HG02763 (cell line): ENCODE measurements around the gene CSDE1.
A peak's percentile ranks its signal among the peaks of the same experiment; 100 is the strongest.
"Not testable (repeated sequence)": the region's sequence is repeated elsewhere in the genome, so short reads cannot be mapped to it uniquely, and the experiment has no call there.

Experiments
- ATAC-seq: cut with Tn5 transposase; IDR thresholded peaks from one replicate; pipeline ENCODE4 v1.9.1; 2021; ENCODE audit warnings: mild to moderate bottlenecking, moderate library complexity; ENCODE audit not compliant: unreplicated experiment

CSDE1 gene

DNA sequence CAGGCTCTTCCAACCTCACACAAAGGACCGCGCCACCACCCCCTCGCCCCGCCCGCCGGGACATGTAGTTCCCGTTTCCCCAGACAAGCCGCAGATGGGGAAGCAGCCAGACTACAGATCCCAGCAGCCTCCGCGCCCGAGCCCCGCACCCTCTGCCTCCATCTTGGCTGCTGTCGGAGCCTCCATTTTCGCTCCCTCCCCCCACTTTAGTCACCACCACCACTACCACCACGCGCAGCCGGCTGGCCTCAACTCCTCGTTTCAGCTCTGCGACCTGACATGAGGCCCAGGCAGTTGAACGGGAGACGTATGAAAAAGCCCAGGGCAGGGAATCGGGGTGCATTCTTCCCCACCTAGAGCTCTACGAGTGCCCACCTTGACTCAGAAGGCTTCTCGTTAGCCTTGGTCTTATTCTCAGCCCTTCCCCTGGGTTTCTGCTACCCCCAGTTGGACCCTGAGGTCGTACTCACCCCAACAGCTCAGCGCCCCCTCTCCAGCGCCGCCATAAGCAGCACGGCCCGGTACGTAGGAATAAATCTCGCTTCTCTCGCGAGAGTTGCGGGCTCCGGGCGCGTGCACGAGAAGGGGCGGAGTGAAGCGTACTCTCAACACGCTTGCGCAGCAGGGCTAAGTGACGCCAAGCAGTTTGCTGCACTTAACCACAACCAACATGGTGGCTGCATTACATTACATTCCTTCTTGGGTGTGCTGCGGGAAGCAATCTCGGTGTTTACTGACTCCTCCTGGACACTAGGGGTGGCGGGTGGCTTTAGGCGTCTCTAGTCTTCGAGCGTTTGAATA is at the start of gene CSDE1:
CSDE1 (minus strand) TSS at position 530 of the 801 bp plus-strand sequence. CDS start 18,094 bp downstream, outside the sequence.
- peak; percentile 78 for ATAC-seq

DNA sequence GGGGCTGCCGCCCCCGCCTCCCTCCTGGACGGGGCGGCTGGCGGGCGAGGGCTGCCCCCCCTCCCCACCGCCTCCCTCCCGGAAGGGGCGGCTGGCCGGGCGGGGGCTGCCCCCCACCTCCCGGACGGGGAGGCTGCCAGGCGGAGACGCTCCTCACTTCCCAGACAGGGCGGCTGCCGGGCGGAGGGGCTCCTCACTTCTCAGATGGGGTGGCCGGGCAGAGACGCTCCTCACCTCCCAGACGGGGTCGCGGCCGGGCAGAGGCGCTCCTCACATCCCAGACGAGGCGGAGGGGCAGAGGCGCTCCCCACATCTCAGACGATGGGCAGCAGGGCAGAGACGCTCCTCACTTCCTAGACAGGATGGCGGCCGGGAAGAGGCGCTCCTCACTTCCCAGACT is 46.7 kb upstream of the CSDE1 start:
- ATAC-seq = not testable (repeated sequence)

DNA sequence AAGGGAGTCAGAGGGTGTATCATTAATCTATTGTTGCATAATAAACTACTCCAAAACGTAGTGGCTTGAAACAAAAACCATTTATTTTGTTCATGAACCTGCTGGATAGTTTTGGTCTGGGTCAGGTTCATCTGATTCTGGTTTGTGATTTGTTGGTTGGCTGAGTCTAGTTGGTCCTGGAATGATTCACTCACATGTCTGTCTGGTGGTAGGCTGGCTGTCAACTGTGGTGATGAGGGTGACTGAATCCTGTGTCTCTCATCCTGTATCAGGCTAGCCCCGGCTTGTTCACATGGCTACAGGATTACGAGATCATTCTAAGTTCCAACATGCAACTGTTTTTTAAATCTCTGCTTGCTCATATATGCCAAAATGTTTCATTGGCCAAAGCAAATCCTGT is 45.2 kb upstream of the CSDE1 start:
- ATAC-seq = no peak

DNA sequence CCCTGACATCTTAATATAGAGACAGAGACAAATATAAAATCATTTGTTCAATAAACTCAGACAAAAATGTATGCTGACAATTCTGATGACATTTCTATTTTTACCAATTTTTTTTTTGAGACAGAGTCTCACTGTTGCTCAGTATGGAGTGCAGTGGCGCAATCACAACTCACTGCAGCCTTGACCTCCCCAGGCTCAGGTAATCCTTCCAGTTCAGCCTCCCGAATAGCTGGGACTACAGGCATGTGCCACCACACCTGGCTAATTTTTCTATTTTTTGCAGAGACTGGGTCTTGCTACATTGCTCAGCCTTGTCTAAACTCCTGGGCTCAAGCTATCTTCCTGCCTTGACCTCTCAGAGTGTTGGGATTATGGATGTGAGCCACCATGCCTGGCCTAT is 36.3 kb upstream of the CSDE1 start:
- no peak for ATAC-seq

- ATAC-seq = not testable (repeated sequence)
These were observed 32.8 kb upstream of the CSDE1 start for GRCh38 chr1:114790581-114790980.

DNA sequence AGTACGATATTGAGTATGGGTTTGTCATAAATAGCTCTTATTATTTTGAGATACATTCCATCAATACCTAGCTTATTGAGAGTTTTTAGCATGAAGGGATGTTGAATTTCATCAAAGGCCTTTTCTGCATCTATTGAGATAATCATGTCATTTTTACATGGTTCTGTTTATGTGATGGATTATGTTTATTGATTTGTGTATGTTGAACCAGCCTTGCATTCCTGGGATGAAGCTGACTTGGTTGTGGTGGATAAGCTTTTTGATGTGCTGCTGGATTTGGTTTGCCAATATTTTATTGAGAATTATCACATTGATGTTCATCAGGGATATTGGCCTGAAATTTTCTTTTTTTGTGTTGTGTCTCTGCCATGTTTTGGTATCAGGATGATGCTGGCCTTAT is 28.7 kb upstream of the CSDE1 start:
- ATAC-seq = not testable (repeated sequence)

DNA sequence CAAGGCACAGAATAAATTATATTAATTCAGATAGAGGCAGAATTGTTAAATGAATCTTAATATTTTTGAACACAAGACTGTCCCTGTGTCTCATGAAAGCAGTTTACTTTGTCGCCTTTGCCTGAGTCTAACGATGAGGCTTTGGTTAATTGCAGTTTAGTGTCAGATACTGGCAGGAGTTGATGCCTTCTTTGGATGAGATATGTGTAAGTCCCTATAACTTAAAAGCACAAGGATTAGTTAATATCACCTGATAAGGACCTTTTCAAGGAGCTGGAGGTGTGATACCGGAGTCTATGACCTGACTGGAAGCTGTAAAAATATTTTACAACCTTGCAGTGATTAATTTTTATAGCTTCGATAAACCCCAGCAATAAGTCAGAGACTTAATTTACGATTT is 24.7 kb upstream of the CSDE1 start:
- ATAC-seq = no peak

DNA sequence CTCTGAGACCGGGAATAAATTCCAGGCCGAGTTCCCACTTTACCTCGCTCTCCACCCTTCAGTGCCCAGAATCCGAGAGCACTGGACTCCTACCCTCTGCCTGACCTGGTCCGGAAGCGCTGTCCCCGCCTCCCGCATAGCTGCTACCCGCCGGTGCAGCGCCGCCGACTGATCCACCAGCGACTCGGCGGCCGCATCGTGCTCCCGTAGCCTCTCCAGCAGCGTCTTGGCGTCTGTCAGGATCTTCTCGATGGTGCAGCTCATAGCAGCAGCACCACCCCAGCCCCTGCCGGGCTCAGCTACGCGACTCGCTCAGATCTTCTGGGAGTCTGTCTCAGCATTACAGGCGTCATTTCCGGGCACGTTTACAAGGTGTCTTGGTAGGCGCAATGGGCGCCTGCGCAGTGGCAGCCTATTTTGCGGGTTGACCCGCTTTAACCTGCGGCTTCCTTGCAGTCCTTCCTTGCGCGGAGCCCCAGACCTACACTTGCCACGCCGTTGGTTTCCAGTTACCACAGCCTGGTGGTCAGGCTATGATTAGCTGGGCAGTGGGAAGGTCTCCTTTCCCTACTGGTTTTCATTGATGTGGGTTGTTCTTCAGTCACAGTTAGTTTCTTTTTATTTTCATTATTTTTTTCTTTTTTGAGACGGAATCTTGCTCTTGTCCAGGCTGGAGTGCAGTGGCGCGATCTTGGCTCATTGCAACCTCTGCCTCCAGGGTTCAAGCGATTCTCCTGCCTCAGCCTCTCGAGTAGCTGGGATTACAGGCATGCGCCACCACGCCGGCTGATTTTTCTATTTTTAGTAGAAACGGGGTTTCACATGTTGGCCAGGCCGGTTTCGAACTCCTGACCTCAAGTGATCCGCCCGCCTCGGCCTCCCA is 22.8 kb upstream of the CSDE1 start, which contains the start of gene SIKE1:
SIKE1 (minus strand) TSS at position 342 of the 883 bp plus-strand sequence; CDS start at position 264, 78 bp downstream.
- peak; percentile 99 for ATAC-seq

DNA sequence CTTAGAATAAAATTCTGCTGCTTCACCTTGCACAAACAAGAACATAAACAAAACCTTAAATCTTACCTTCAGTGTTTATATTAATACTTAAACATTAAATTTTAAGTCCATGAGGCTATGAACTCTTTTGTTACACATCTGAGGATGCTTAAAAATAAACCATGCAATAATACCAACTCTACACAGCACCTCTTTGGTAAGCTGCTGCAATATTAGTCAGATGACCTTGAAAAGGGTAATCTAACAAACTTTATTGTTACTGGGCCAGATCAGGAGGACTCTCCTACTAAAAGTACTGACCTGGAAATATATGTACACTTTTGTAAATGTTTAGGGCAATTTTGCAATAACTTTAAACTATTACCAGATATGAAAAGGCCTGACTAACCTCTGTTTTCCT is 21.9 kb upstream of the CSDE1 start:
- no peak for ATAC-seq

GRCh38 chr1:114776726-114777125 is 18.9 kb upstream of the CSDE1 start:
- not testable (repeated sequence) for ATAC-seq

- ATAC-seq = no peak
These were observed 14.2 kb upstream of the CSDE1 start for GRCh38 chr1:114771992-114772391.

GRCh38 chr1:114770989-114771388 is 13.2 kb upstream of the CSDE1 start:
- no peak for ATAC-seq

GRCh38 chr1:114764689-114765088 is 6.9 kb upstream of the CSDE1 start:
- no peak for ATAC-seq

GRCh38 chr1:114758256-114758832 is 560 bp upstream of the CSDE1 start:
- no peak for ATAC-seq

DNA sequence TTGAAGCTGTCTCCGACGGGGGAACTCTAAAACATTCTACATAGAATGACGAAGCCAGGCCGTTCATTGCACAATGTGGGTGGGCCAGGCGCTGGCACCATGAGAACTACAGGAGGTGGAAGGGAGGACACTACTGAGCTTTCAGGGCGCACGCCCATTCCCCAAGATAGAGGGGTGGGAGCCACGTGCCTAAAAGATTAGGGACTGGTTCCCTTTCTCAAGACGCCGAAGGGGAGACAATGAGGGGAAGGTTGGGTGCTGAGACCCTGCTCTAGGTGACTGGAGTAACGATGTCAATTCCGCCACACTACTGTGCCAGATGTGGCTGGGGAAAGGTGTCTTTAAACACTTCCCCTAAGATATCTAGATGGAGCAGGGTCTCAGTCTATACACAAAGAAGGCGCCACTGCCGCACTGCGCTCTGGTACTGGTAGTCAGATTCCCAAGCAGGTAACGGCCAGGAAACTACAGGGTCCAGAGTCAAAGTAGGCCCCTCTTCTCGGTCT is 782 bp downstream of the CSDE1 start:
- ATAC-seq = peak; percentile 1

DNA sequence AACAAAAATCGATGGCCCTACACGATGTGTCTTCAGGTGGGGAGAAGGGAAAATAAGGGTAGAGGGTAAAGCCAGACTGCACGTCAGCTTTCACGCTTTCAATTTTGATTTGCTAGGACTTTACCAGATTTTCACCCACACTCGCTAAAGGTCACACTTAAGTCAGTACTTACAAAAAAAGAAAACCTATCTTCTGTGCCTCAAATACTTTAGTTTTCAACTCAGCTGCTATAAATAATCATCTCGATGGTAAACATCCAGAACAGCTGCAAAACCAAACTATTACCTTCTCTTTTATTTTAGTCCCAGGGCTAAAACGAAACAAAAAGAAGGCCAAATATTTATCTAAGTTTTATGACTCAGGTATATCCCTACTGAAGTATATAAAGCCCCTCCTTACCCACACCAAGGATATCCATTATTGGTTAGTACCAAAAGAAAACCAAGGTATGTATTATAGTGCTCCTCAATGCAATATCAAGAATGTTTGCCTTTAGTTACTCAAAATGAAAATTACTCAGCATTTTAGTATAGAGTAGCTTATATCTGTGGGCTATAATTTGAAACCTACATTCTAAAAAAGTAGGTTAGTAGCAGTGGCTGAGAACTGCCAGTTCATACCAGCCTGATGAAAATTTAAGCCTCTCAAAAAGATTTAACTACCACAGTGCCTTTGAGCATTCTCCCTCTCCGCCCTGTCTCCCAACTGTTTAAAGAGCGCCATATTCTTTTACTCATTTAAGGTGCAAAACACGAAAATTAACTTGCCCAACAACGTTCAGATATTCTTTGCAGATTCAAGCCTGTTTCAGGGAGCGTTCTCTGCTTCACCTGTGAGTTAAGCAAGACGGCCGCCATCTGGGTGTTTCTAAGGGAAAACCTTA is 1.5 kb downstream of the CSDE1 start:
- ATAC-seq = peak; percentile 36

DNA sequence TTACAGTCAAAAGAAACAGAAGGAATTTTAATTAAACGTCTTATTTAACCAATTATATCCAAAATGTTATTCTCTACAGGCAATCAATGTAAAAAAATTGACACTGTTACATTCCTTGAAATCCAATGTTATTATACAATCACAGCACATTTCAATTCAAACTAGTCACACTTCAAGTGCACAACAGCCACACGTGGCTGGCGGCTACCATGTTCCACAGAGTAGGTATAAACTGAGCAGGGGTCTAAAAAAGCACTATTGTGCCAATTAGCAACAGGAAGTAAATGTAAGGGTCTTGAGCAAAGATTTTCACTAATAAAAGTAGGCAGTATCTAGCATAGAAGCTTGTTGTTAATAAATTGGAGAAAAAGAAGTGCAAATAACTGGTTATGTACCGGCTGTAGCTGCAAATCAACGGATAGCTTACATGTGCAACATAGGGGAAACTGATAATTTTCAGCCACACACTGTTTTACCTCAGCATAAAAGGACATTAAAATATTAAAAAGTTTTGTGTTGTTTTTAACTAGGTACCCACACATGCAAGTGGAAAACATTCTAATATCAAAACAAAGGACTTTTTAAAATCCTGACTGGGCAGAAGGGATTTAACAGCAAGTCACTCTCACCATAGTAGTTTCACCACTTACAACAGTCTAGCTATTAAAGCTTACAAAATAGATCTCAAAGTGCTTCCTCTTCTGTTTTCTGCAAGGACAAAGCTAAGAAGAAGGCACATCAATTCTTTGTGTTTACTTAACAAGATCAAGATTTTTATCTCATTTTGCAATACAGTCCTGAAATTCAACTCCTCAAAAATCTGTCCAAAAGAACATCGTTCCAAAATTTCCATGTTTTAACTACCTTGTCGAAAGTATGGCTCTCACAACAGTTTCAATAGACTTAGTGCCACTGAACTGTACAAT is 2.5 kb downstream of the CSDE1 start:
- no peak for ATAC-seq

- ATAC-seq = not testable (repeated sequence)
These were observed 4.1 kb downstream of the CSDE1 start for GRCh38 chr1:114753702-114754101.

DNA sequence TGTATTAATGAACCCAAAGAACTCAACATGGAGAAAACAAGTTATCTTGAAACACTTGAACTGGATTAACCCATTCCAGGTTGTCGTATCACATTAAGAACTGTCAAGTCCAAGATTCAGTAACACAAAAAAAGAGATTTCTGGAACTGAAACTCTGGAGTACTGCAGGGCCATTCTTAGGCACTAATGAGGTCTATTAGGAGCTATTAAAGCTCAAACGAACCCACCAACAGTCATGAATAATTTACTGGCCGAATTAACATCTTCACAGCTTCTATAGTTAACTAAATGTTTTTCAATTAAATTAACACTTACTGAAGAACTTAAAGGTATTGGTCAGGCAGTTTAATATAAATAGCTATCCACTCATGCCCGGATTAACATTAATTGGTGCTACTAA is 4.6 kb downstream of the CSDE1 start:
- ATAC-seq = no peak
